Natural killer cell (primary cell): ENCODE data around the gene ZNF627. TPM values are rescaled to one million over a fixed set of nuclear protein-coding genes. Genes with fewer than 3 reads are reported as not detected.

ENCODE experiments used
- ATAC-seq, 3 donors: fragments of 150-1000 bp in 2 of 3; fragments of 200-7000 bp in 1 of 3; cut with Tn5 transposase; 1 replicate in 1 of 3; 2 replicates in 2 of 3; pipeline ENCODE4 v1.10.0; 2021; ENCODE audit warnings: mild to moderate bottlenecking in 2 of 3, moderate library complexity in 2 of 3
- DNase-seq, 2 donors: peaks; one replicate each; pipeline versions ENCODE4 v3.0.0 to v3.0.0-alpha.2; 2013 to 2021; ENCODE audit warnings: mixed read lengths in 1 of 2
- H3K27ac ChIP-seq: one replicate; pipeline ENCODE4 v1.5.1; 2013; ENCODE audit warnings: mild to moderate bottlenecking, low read length
- H3K27me3 ChIP-seq: one replicate; pipeline ENCODE4 v1.6.1; 2013; ENCODE audit warnings: low read length; ENCODE audit not compliant: control insufficient read depth, insufficient read depth
- H3K36me3 ChIP-seq: one replicate; pipeline ENCODE4 v1.6.1; 2013; ENCODE audit warnings: low read length; ENCODE audit not compliant: control insufficient read depth, insufficient read depth
- H3K4me1 ChIP-seq: one replicate; pipeline ENCODE4 v1.6.1; 2013; ENCODE audit warnings: low read length; ENCODE audit not compliant: control insufficient read depth, insufficient read depth
- H3K4me3 ChIP-seq: one replicate; pipeline ENCODE4 v1.5.1; 2013; ENCODE audit warnings: low read length
- H3K9me3 ChIP-seq: one replicate; pipeline ENCODE4 v1.6.1; 2013; ENCODE audit warnings: low read length; ENCODE audit not compliant: control insufficient read depth, insufficient read depth
- H3K27ac Mint-ChIP-seq, 2 donors: one replicate each; pipeline ENCODE4 v1.8.0; 2022; ENCODE audit warnings: mild to moderate bottlenecking in 2 of 2, mixed read lengths in 2 of 2, moderate library complexity in 1 of 2
- H3K27me3 Mint-ChIP-seq, 2 donors: one replicate each; pipeline ENCODE4 v1.8.0; 2022; ENCODE audit warnings: low read depth in 2 of 2, mixed read lengths in 2 of 2
- H3K36me3 Mint-ChIP-seq: one replicate; pipeline ENCODE4 v1.8.0; 2022; ENCODE audit warnings: mixed read lengths
- H3K4me1 Mint-ChIP-seq, 2 donors: one replicate each; pipeline ENCODE4 v1.8.0; 2022; ENCODE audit warnings: mixed read lengths in 2 of 2
- H3K4me3 Mint-ChIP-seq: one replicate; pipeline ENCODE4 v1.8.0; 2022; ENCODE audit warnings: mild to moderate bottlenecking, moderate library complexity, mixed read lengths
- H3K9me3 Mint-ChIP-seq, 2 donors: one replicate each; pipeline ENCODE4 v1.8.0; 2022; ENCODE audit warnings: mixed read lengths in 2 of 2
- whole genome bisulfite sequencing: methylation state at CpG from one replicate; pipeline ENCODE4 v1.1.7; 2013; ENCODE audit warnings: missing lambda C conversion rate; ENCODE audit not compliant: insufficient coverage; 5-methylcytosine and 5-hydroxymethylcytosine counted together
- intact Hi-C: fragments of 100-400 bp; cut with micrococcal nuclease; formaldehyde crosslinking; loops from one replicate; pipeline ENCODE4 v1.14.2; 2022
- total RNA-seq, 4 donors: library from RNA; stranded (reverse); fragments of 120-200 nt in 1 of 4; gene quantifications; one replicate each; pipeline versions ENCODE4 v1.2.3 to v1.2.4, GENCODE V29; 2013 to 2022
- TF ChIP-seq, protein P1 (sequence below): fragments of 200-600 bp; IDR thresholded peaks from one replicate; pipeline ENCODE4 v1.8.0; 2022; ENCODE audit warnings: antibody characterized with exemption

Gene ZNF627
- total RNA-seq, 3 donors from 2014 or later (not counting 1 experiment from before 2014, with no cell fraction given): 4.7 to 7.5 (median 4.9) TPM

DNA sequence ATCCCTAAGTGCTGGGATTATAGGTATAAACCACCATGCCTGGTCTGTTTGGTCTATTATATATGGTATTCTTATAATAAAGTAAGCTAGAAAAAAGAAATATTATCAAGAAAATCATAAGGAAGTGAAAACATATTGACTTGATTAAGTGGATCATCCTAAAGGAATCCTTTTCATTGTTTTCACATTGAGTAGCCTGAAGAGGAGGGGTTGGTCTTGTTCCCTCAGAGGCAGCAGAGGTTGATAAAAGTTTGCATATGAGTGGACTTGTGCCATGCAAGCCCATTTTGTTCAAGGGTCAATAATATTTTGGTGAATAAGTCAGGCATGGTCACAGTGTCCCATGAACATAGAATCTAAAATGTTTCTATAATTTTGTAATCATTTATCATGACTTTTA, 52.7 kb downstream of the ZNF627 start:
- Histone ChIP-seq H3K27ac (no peak overlapping the region), H3K4me3 (no peak overlapping the region), H3K36me3 (no peaks in the 10 kb centered on the region), H3K27me3 (no peaks in the 10 kb centered on the region), H3K4me1 (no peaks in the 10 kb centered on the region), H3K9me3 (peaks cover 15% of the 10 kb centered on the region)
- no peak for ATAC-seq
- Mint-ChIP-seq H3K4me3 (no peak overlapping the region), H3K27ac (no peak overlapping the region), H3K27me3 (no peaks in the 10 kb centered on the region), H3K9me3 (peaks cover 0 to 4% of the 10 kb centered on the region in 2 donors), H3K36me3 (peaks cover 11% of the 10 kb centered on the region), H3K4me1 (no peaks in the 10 kb centered on the region)
- intact Hi-C loops: no loop called here
- TF ChIP-seq, protein P1, sequence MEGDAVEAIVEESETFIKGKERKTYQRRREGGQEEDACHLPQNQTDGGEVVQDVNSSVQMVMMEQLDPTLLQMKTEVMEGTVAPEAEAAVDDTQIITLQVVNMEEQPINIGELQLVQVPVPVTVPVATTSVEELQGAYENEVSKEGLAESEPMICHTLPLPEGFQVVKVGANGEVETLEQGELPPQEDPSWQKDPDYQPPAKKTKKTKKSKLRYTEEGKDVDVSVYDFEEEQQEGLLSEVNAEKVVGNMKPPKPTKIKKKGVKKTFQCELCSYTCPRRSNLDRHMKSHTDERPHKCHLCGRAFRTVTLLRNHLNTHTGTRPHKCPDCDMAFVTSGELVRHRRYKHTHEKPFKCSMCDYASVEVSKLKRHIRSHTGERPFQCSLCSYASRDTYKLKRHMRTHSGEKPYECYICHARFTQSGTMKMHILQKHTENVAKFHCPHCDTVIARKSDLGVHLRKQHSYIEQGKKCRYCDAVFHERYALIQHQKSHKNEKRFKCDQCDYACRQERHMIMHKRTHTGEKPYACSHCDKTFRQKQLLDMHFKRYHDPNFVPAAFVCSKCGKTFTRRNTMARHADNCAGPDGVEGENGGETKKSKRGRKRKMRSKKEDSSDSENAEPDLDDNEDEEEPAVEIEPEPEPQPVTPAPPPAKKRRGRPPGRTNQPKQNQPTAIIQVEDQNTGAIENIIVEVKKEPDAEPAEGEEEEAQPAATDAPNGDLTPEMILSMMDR: no peak
- DNase-seq: no peak

DNA sequence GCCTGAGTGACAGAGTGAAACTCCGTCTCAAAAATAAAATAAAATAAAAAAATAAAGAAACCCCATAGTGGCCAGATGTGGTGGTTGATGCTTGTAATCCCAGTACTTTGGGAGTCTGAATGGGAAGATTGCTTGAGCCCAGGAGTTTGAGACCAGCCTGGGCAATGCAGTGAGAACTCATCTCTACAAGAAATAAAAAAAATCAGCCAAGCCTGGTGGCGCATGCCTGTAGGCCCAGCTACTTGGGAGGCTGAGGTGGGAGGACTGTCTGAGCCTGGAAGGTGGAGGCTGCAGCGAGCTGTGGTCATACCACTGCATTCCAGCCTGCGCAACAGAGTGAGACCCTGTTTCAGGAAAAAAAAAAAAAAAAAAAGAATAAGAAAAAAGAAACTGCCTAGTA, 53.8 kb downstream of the ZNF627 start:
- TF ChIP-seq, protein P1: no peak
- intact Hi-C loops: no loop called here
- Mint-ChIP-seq H3K27ac (no peak overlapping the region), H3K36me3 (peaks cover 11% of the 10 kb centered on the region), H3K9me3 (peaks cover 0 to 4% of the 10 kb centered on the region in 2 donors), H3K27me3 (no peaks in the 10 kb centered on the region), H3K4me3 (no peak overlapping the region), H3K4me1 (no peaks in the 10 kb centered on the region)
- no peaks in the 10 kb centered on the region for H3K36me3 ChIP-seq
- H3K27ac ChIP-seq: no peak overlapping the region
- ATAC-seq (no peak), DNase-seq (no peak)
- no peak overlapping the region for H3K4me3 ChIP-seq
- no peaks in the 10 kb centered on the region for H3K4me1 ChIP-seq
- WGBS: 95% methylated on average over 3 of the region's 4 CpGs
- H3K27me3 ChIP-seq: no peaks in the 10 kb centered on the region
- H3K9me3 ChIP-seq: peaks cover 15% of the 10 kb centered on the region

DNA sequence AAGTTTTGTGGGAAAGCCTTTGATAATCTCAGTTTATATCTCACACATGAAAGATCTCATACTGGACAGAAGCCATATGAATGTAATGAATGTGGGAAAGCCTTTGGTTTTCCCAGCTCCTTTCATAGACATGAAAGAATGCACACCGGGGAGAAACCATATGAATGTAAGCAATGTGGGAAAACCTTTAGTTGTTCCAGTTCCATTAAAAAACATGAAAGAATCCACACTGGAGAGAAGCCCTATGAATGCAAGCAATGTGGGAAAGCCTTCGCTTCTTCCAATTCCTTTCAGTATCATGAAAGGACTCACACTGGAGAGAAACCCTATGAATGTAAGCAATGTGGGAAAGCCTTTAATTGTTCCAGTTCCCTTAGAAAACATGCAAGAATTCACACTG, 54.8 kb downstream of the ZNF627 start:
- 90% methylated on average over 1 of the region's 2 CpGs for WGBS
- TF ChIP-seq, protein P1: no peak
- H3K27me3 Mint-ChIP-seq: no peaks in the 10 kb centered on the region
- Histone ChIP-seq H3K36me3 (no peaks in the 10 kb centered on the region), H3K4me1 (no peaks in the 10 kb centered on the region), H3K4me3 (no peak overlapping the region), H3K27me3 (no peaks in the 10 kb centered on the region), H3K27ac (no peak overlapping the region), H3K9me3 (peaks cover 15% of the 10 kb centered on the region)
- peaks cover 11% of the 10 kb centered on the region for H3K36me3 Mint-ChIP-seq
- no peak overlapping the region for H3K4me3 Mint-ChIP-seq
- H3K27ac Mint-ChIP-seq: no peak overlapping the region
- ATAC-seq (no peak), DNase-seq (no peak)
- no peaks in the 10 kb centered on the region for H3K4me1 Mint-ChIP-seq
- H3K9me3 Mint-ChIP-seq: peaks cover 0 to 4% of the 10 kb centered on the region in 2 donors
- intact Hi-C loops: no loop called here

DNA sequence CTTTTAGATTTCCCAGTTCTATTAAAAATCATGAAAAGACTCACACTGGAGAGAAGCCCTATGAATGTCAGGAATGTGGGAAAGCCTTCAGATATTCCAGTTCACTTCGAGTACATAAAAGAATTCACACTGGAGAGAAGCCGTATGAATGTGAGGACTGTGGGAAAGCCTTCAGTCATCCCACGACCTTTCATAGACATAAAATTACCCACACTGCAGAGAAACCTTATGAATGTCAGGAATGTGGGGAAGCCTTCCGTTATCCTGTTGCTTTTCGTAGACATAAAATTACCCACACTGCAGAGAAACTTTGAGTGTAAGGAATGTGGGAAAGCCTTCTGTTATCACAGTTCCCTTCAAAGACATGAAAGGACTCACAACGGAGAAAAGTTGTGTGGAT, 55.2 kb downstream of the ZNF627 start:
- no peaks in the 10 kb centered on the region for H3K4me1 ChIP-seq
- WGBS: 90% methylated on average over 2 of the region's 6 CpGs
- H3K9me3 ChIP-seq: peaks cover 15% of the 10 kb centered on the region
- Mint-ChIP-seq H3K4me1 (no peaks in the 10 kb centered on the region), H3K27ac (no peak overlapping the region), H3K36me3 (peaks cover 11% of the 10 kb centered on the region), H3K4me3 (no peak overlapping the region), H3K9me3 (peaks cover 0 to 4% of the 10 kb centered on the region in 2 donors), H3K27me3 (no peaks in the 10 kb centered on the region)
- TF ChIP-seq, protein P1: no peak
- ATAC-seq (no peak), DNase-seq (no peak)
- H3K4me3 ChIP-seq: no peak overlapping the region
- H3K27me3 ChIP-seq: no peaks in the 10 kb centered on the region
- intact Hi-C loops: no loop called here
- H3K36me3 ChIP-seq: no peaks in the 10 kb centered on the region
- no peak overlapping the region for H3K27ac ChIP-seq
